SU-DHL-6 (cell line): ENCODE data around the gene CENPF.

Experiments
- H2AFZ ChIP-seq: fragments of 200-600 bp; sonication (generic); 2 replicates; pipeline ENCODE4 v1.6.1; 2014; ENCODE audit warnings: low read depth, mild to moderate bottlenecking, moderate library complexity, mixed read lengths, antibody characterized with exemption, low read length; ENCODE audit not compliant: severe bottlenecking
- H3F3A ChIP-seq: fragments of 200-600 bp; shearing (Covaris generic); 2 replicates; pipeline ENCODE4 v1.6.0; 2016; ENCODE audit warnings: antibody characterized with exemption, mild to moderate bottlenecking; ENCODE audit not compliant: insufficient read depth
- H3K27ac ChIP-seq: fragments of 200-600 bp; sonication (generic); 2 replicates; pipeline ENCODE4 v1.5.1; 2016; ENCODE audit warnings: low read depth, mild to moderate bottlenecking, low read length, moderate library complexity, mixed read lengths
- H3K27me3 ChIP-seq: fragments of 200-600 bp; sonication (generic), shearing (Covaris generic); 2 replicates; pipeline ENCODE4 v1.6.0; 2014; ENCODE audit warnings: mild to moderate bottlenecking, low read length
- H3K36me3 ChIP-seq: fragments of 200-600 bp; sonication (generic); 2 replicates; pipeline ENCODE4 v1.6.1; 2014; ENCODE audit warnings: mild to moderate bottlenecking, low read length, mixed read lengths
- H3K4me2 ChIP-seq: fragments of 300-600, 200-600 bp; shearing (Covaris generic), sonication (generic); 2 replicates; pipeline ENCODE4 v1.6.0; 2014; ENCODE audit warnings: low read length, low read depth, mild to moderate bottlenecking; ENCODE audit not compliant: poor library complexity, severe bottlenecking
- H3K4me3 ChIP-seq: fragments of 200-600 bp; sonication (generic); 2 replicates; pipeline ENCODE4 v1.5.1; 2014; ENCODE audit warnings: antibody characterized with exemption, low read length, mild to moderate bottlenecking, mixed read lengths; ENCODE audit not compliant: insufficient read depth, poor library complexity, severe bottlenecking
- H3K79me2 ChIP-seq: fragments of 200-600 bp; sonication (generic); 2 replicates; pipeline ENCODE4 v1.6.1; 2014; ENCODE audit warnings: mild to moderate bottlenecking, low read length, moderate library complexity; ENCODE audit not compliant: insufficient read depth
- H3K9ac ChIP-seq: fragments of 200-600 bp; sonication (generic); 2 replicates; pipeline ENCODE4 v1.7.0; 2014; ENCODE audit warnings: mild to moderate bottlenecking, low read length
- H3K9me2 ChIP-seq: fragments of 200-600 bp; sonication (generic); replicated peaks from 2 replicates; pipeline ENCODE4 v1.6.1; 2014; ENCODE audit warnings: low read length; ENCODE audit not compliant: insufficient read depth
- H3K9me3 ChIP-seq: fragments of 200-600 bp; sonication (generic); 2 replicates; pipeline ENCODE4 v1.6.1; 2014; ENCODE audit warnings: low read length, mixed read lengths; ENCODE audit not compliant: insufficient read depth
- H4K20me1 ChIP-seq: fragments of 200-600 bp; sonication (generic); 2 replicates; pipeline ENCODE4 v1.6.1; 2014; ENCODE audit warnings: low read depth, mild to moderate bottlenecking, antibody characterized with exemption, low read length, moderate library complexity, mixed read lengths
- CTCF ChIP-seq: fragments of 200-600 bp; sonication (generic); IDR thresholded peaks from one replicate; pipeline ENCODE4 v1.5.1; 2017; ENCODE audit warnings: antibody characterized with exemption, mild to moderate bottlenecking, low read length, moderate library complexity; ENCODE audit not compliant: insufficient read depth, poor library complexity, severe bottlenecking
- EZH2phosphoT487 ChIP-seq: fragments of 200-600 bp; sonication (generic), shearing (Covaris generic); conservative IDR thresholded peaks from 2 replicates; pipeline ENCODE4 v1.6.1; 2018; ENCODE audit warnings: mild to moderate bottlenecking, antibody characterized with exemption, low read length, moderate library complexity, mixed read lengths

The CENPF gene

GRCh38 chr1:214635086-214635485 is 32.1 kb downstream of the CENPF start:
- no peak overlapping the region for H3K4me3 ChIP-seq
- H3K36me3 ChIP-seq, result peaks cover 72% of the 10 kb centered on the region
- no peak overlapping the region for H3K9ac ChIP-seq
- no peaks in the 10 kb centered on the region for H3K79me2 ChIP-seq
- 0 out of 2 replicates have a peak, but pooled peaks cover 8% of the 10 kb centered on the region for H3F3A ChIP-seq
- TF ChIP-seq EZH2phosphoT487 (no peak), CTCF (no peak)
- H3K9me3 ChIP-seq, result no peaks in the 10 kb centered on the region
- no peaks in the 10 kb centered on the region for H3K27me3 ChIP-seq
- no peak overlapping the region for H3K27ac ChIP-seq
- no peaks in the 10 kb centered on the region for H3K9me2 ChIP-seq
- H3K4me2 ChIP-seq, result no peak overlapping the region
- no peak overlapping the region for H2AFZ ChIP-seq
- H4K20me1 ChIP-seq, result no peaks in the 10 kb centered on the region

GRCh38 chr1:214635506-214635905 is 32.5 kb downstream of the CENPF start:
- H3K36me3 ChIP-seq, result peaks cover 75% of the 10 kb centered on the region
- no peak overlapping the region for H3K4me2 ChIP-seq
- H3K27ac ChIP-seq, result no peak overlapping the region
- no peaks in the 10 kb centered on the region for H3K9me3 ChIP-seq
- H3F3A ChIP-seq, result 0 out of 2 replicates have a peak, but pooled peaks cover 8% of the 10 kb centered on the region
- no peaks in the 10 kb centered on the region for H3K79me2 ChIP-seq
- TF ChIP-seq CTCF (no peak), EZH2phosphoT487 (no peak)
- H3K27me3 ChIP-seq, result no peaks in the 10 kb centered on the region
- no peaks in the 10 kb centered on the region for H3K9me2 ChIP-seq
- H3K9ac ChIP-seq, result no peak overlapping the region
- H3K4me3 ChIP-seq, result no peak overlapping the region
- H4K20me1 ChIP-seq, result no peaks in the 10 kb centered on the region
- no peak overlapping the region for H2AFZ ChIP-seq

- peaks cover 79% of the 10 kb centered on the region for H3K36me3 ChIP-seq
- H4K20me1 ChIP-seq, result no peaks in the 10 kb centered on the region
- no peak overlapping the region for H3K4me2 ChIP-seq
- H3K9me2 ChIP-seq, result no peaks in the 10 kb centered on the region
- H3K4me3 ChIP-seq, result no peak overlapping the region
- H3K27me3 ChIP-seq, result no peaks in the 10 kb centered on the region
- H3K9me3 ChIP-seq, result no peaks in the 10 kb centered on the region
- H3K27ac ChIP-seq, result no peak overlapping the region
- H2AFZ ChIP-seq, result no peak overlapping the region
- no peak overlapping the region for H3K9ac ChIP-seq
- H3F3A ChIP-seq, result 0 out of 2 replicates have a peak, but pooled peaks cover 8% of the 10 kb centered on the region
- TF ChIP-seq CTCF (no peak), EZH2phosphoT487 (no peak)
- no peaks in the 10 kb centered on the region for H3K79me2 ChIP-seq
These were observed 33.4 kb downstream of the CENPF start for GRCh38 chr1:214636436-214636835.
